ENCODE measurements around the gene CACNA1C. TPM values are rescaled to one million over a fixed set of nuclear protein-coding genes. Genes with fewer than 3 reads are reported as not detected.

CACNA1C gene
- total and polyA plus RNA-seq, 5 donors, result 34.6 to 163 (median 123) TPM

GRCh38 chr12:2271961-2272360 is 219.2 kb downstream of the CACNA1C start:
- no peak for DNase-seq
- Histone ChIP-seq H3K27me3 (ENCODE audit: control insufficient read depth, insufficient read depth) (no peaks in the 10 kb centered on the region), H3K4me3 (ENCODE audit: low read length) (no peak overlapping the region), H3K9me3 (ENCODE audit: control insufficient read depth, low read length) (no peaks in the 10 kb centered on the region), H3K4me1 (ENCODE audit: control insufficient read depth, insufficient read depth, low read length) (peaks cover 6% of the 10 kb centered on the region), H3K27ac (ENCODE audit: low read length) (no peak overlapping the region)
- 82% methylated on average over 4 of the region's 4 CpGs for WGBS
- ATAC-seq, result no peak
- intact Hi-C loops (cut with DNase I), result no loop called here

GRCh38 chr12:2273288-2273687 is 220.5 kb downstream of the CACNA1C start:
- H3K9me3 ChIP-seq (ENCODE audit: control insufficient read depth, low read length), result no peaks in the 10 kb centered on the region
- no peaks in the 10 kb centered on the region for H3K27me3 ChIP-seq (ENCODE audit: control insufficient read depth, insufficient read depth)
- peak; percentile 64 to 90 (median 87) for DNase-seq
- no peak overlapping the region for H3K4me3 ChIP-seq (ENCODE audit: low read length)
- WGBS, result 32% methylated on average over 4 of the region's 4 CpGs
- peak; percentile 54 to 86 for ATAC-seq
- no peak overlapping the region for H3K27ac ChIP-seq (ENCODE audit: low read length)
- intact Hi-C loops (cut with DNase I), result no loop called here
- peaks cover 3% of the 10 kb centered on the region for H3K4me1 ChIP-seq (ENCODE audit: control insufficient read depth, insufficient read depth, low read length)

GRCh38 chr12:2273751-2274150 is 221.0 kb downstream of the CACNA1C start:
- Histone ChIP-seq H3K4me3 (ENCODE audit: low read length) (no peak overlapping the region), H3K4me1 (ENCODE audit: control insufficient read depth, insufficient read depth, low read length) (peaks cover 3% of the 10 kb centered on the region), H3K27ac (ENCODE audit: low read length) (no peak overlapping the region), H3K27me3 (ENCODE audit: control insufficient read depth, insufficient read depth) (no peaks in the 10 kb centered on the region), H3K9me3 (ENCODE audit: control insufficient read depth, low read length) (no peaks in the 10 kb centered on the region)
- intact Hi-C loops (cut with DNase I), result no loop called here
- 72% methylated on average over 12 of the region's 12 CpGs for WGBS
- DNase-seq (no peak), ATAC-seq (peak; percentile 5 to 16)

GRCh38 chr12:2274733-2275132 is 221.9 kb downstream of the CACNA1C start:
- Histone ChIP-seq H3K9me3 (ENCODE audit: control insufficient read depth, low read length) (no peaks in the 10 kb centered on the region), H3K4me3 (ENCODE audit: low read length) (no peak overlapping the region), H3K27ac (ENCODE audit: low read length) (peak overlapping the region; percentile 34), H3K4me1 (ENCODE audit: control insufficient read depth, insufficient read depth, low read length) (peaks cover 3% of the 10 kb centered on the region), H3K27me3 (ENCODE audit: control insufficient read depth, insufficient read depth) (no peaks in the 10 kb centered on the region)
- 81% methylated on average over 7 of the region's 7 CpGs for WGBS
- peak in 2 of 3 donors; percentile 62 to 72 for DNase-seq
- ATAC-seq, result peak; percentile 41 to 68
- intact Hi-C loops (cut with DNase I), result no loop called here

- DNase-seq, result no peak
- Histone ChIP-seq H3K27me3 (ENCODE audit: control insufficient read depth, insufficient read depth) (no peaks in the 10 kb centered on the region), H3K27ac (ENCODE audit: low read length) (no peak overlapping the region), H3K4me3 (ENCODE audit: low read length) (no peak overlapping the region), H3K4me1 (ENCODE audit: control insufficient read depth, insufficient read depth, low read length) (peaks cover 3% of the 10 kb centered on the region), H3K9me3 (ENCODE audit: control insufficient read depth, low read length) (no peaks in the 10 kb centered on the region)
- no peak for ATAC-seq
- intact Hi-C loops (cut with DNase I), result no loop called here
- WGBS, result 90% methylated on average over 6 of the region's 6 CpGs
Measured at GRCh38 chr12:2276288-2277033, 223.7 kb downstream of the CACNA1C start.

GRCh38 chr12:2277492-2278155 is 224.8 kb downstream of the CACNA1C start:
- no peak for ATAC-seq
- intact Hi-C loops (cut with DNase I), result no loop called here
- Histone ChIP-seq H3K9me3 (ENCODE audit: control insufficient read depth, low read length) (no peaks in the 10 kb centered on the region), H3K27ac (ENCODE audit: low read length) (no peak overlapping the region), H3K4me3 (ENCODE audit: low read length) (no peak overlapping the region), H3K27me3 (ENCODE audit: control insufficient read depth, insufficient read depth) (no peaks in the 10 kb centered on the region), H3K4me1 (ENCODE audit: control insufficient read depth, insufficient read depth, low read length) (peaks cover 3% of the 10 kb centered on the region)
- DNase-seq, result no peak
- WGBS, result 89% methylated on average over 6 of the region's 6 CpGs

GRCh38 chr12:2281446-2281845 is 228.7 kb downstream of the CACNA1C start:
- Histone ChIP-seq H3K27ac (ENCODE audit: low read length) (no peak overlapping the region), H3K4me1 (ENCODE audit: control insufficient read depth, insufficient read depth, low read length) (peaks cover 14% of the 10 kb centered on the region), H3K4me3 (ENCODE audit: low read length) (no peak overlapping the region), H3K9me3 (ENCODE audit: control insufficient read depth, low read length) (no peaks in the 10 kb centered on the region), H3K27me3 (ENCODE audit: control insufficient read depth, insufficient read depth) (no peaks in the 10 kb centered on the region)
- 93% methylated on average over 1 of the region's 1 CpG for WGBS
- DNase-seq (no peak), ATAC-seq (no peak)
- intact Hi-C loops (cut with DNase I), result loop anchor here (10.0 kb wide), 1 partner anchor 227 kb away; the partner anchor contains the start of gene CACNA1C (in 4 of the 4)

- DNase-seq, result no peak
- 78% methylated on average over 6 of the region's 6 CpGs for WGBS
- H3K4me3 ChIP-seq (ENCODE audit: low read length), result no peak overlapping the region
- intact Hi-C loops (cut with DNase I), result loop anchor here (10.0 kb wide), 1 partner anchor 228 kb away; the partner anchor contains the start of gene CACNA1C (in 4 of the 4)
- H3K27ac ChIP-seq (ENCODE audit: low read length), result no peak overlapping the region
- peaks cover 20% of the 10 kb centered on the region for H3K4me1 ChIP-seq (ENCODE audit: control insufficient read depth, insufficient read depth, low read length)
- no peaks in the 10 kb centered on the region for H3K27me3 ChIP-seq (ENCODE audit: control insufficient read depth, insufficient read depth)
- no peaks in the 10 kb centered on the region for H3K9me3 ChIP-seq (ENCODE audit: control insufficient read depth, low read length)
- no peak for ATAC-seq
Measured at GRCh38 chr12:2282318-2282717, 229.5 kb downstream of the CACNA1C start.

GRCh38 chr12:2283480-2283879 is 230.7 kb downstream of the CACNA1C start:
- DNase-seq (no peak), ATAC-seq (no peak)
- Histone ChIP-seq H3K4me3 (ENCODE audit: low read length) (no peak overlapping the region), H3K9me3 (ENCODE audit: control insufficient read depth, low read length) (no peaks in the 10 kb centered on the region), H3K4me1 (ENCODE audit: control insufficient read depth, insufficient read depth, low read length) (peaks cover 29% of the 10 kb centered on the region), H3K27ac (ENCODE audit: low read length) (no peak overlapping the region), H3K27me3 (ENCODE audit: control insufficient read depth, insufficient read depth) (no peaks in the 10 kb centered on the region)
- 56% methylated on average over 6 of the region's 6 CpGs for WGBS
- intact Hi-C loops (cut with DNase I), result loop anchor here (10.0 kb wide), 1 partner anchor 229 kb away; the partner anchor contains the start of gene CACNA1C (in 4 of the 4)

- 6% methylated on average over 10 of the region's 10 CpGs for WGBS
- H3K4me1 ChIP-seq (ENCODE audit: control insufficient read depth, insufficient read depth, low read length), result peaks cover 32% of the 10 kb centered on the region
- peak overlapping the region; percentile 14 for H3K27ac ChIP-seq (ENCODE audit: low read length)
- H3K4me3 ChIP-seq (ENCODE audit: low read length), result no peak overlapping the region
- intact Hi-C loops (cut with DNase I), result loop anchor here (10.0 kb wide), 1 partner anchor 229 kb away; the partner anchor contains the start of gene CACNA1C (in 4 of the 4)
- H3K9me3 ChIP-seq (ENCODE audit: control insufficient read depth, low read length), result no peaks in the 10 kb centered on the region
- peak in 2 of 3 donors; percentile 41 to 60 for DNase-seq
- ATAC-seq, result peak; percentile 37 to 62
- no peaks in the 10 kb centered on the region for H3K27me3 ChIP-seq (ENCODE audit: control insufficient read depth, insufficient read depth)
Measured at GRCh38 chr12:2283916-2284315, 231.1 kb downstream of the CACNA1C start.

- peaks cover 34% of the 10 kb centered on the region for H3K4me1 ChIP-seq (ENCODE audit: control insufficient read depth, insufficient read depth, low read length)
Measured at GRCh38 chr12:2284321-2284813, 231.6 kb downstream of the CACNA1C start.

More at GRCh38 chr12:2284321-2284813, 231.6 kb downstream of the CACNA1C start:
- peak; percentile 39 to 49 for ATAC-seq
- Histone ChIP-seq H3K4me3 (ENCODE audit: low read length) (no peak overlapping the region), H3K27me3 (ENCODE audit: control insufficient read depth, insufficient read depth) (no peaks in the 10 kb centered on the region), H3K9me3 (ENCODE audit: control insufficient read depth, low read length) (no peaks in the 10 kb centered on the region), H3K27ac (ENCODE audit: low read length) (no peak overlapping the region)
- 45% methylated on average over 10 of the region's 10 CpGs for WGBS
- intact Hi-C loops (cut with DNase I), result loop anchor here (10.0 kb wide), 1 partner anchor 230 kb away; the partner anchor contains the start of gene CACNA1C (in 4 of the 4)
- peak in 1 of 3 donors; percentile 68 for DNase-seq
